ENCODE data around the gene ARHGEF35.
"Not testable (repeated sequence)": the region's sequence is repeated elsewhere in the genome, so short reads cannot be mapped to it uniquely, and the experiment has no call there.

DNA sequence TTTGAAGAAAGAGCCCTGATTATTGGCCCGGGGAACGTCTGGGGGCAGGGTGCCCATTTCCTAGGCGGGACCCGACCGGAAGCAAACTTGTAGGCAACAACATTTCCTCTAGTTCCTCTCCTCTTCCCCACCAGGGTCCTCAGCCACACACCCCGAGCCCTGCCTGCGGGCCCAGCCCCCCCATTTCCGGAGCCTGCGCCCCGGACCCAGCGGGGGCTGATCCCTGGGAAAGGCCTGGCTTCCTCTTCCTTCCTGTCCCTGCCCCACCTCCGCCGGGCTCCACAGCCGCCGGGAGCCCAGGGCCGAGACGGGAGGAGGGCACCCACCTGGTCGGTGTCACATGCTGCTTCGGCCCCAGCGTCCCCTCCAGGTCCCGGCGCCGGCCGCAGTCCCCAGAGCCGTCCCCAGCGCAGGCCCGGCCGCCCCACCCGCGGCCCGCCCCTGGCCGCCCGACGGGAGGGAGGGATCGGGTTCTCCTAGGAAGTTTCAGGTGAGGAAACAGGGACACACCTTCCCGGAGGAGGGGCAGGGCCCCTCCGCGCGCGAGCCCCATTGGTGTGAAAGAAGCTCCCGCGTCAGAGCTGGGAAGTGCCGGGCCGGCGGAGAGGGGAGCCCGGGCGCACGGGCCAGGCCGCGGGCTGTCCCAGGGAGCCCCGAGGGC is at the start of gene ARHGEF35:
- TF ChIP-seq, protein P1, sequence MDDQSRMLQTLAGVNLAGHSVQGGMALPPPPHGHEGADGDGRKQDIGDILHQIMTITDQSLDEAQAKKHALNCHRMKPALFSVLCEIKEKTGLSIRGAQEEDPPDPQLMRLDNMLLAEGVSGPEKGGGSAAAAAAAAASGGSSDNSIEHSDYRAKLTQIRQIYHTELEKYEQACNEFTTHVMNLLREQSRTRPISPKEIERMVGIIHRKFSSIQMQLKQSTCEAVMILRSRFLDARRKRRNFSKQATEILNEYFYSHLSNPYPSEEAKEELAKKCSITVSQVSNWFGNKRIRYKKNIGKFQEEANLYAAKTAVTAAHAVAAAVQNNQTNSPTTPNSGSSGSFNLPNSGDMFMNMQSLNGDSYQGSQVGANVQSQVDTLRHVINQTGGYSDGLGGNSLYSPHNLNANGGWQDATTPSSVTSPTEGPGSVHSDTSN (IDR thresholded peaks at IDR 0.05) = not testable (repeated sequence)
- not testable (repeated sequence) for TF ChIP-seq TCF12 (IDR thresholded peaks at IDR 0.05); GABPA (IDR thresholded peaks at IDR 0.05; ENCODE audit: low read depth); MEF2A (IDR thresholded peaks at IDR 0.05; ENCODE audit: borderline replicate concordance, low read depth); POLR2AphosphoS5 (IDR thresholded peaks at IDR 0.05; ENCODE audit: low read depth, low read length); RFX5 (IDR thresholded peaks at IDR 0.05; ENCODE audit: low read length); EZH2phosphoT487 (IDR thresholded peaks at IDR 0.05; ENCODE audit: borderline replicate concordance, low read depth)
- TF ChIP-seq, protein P2, sequence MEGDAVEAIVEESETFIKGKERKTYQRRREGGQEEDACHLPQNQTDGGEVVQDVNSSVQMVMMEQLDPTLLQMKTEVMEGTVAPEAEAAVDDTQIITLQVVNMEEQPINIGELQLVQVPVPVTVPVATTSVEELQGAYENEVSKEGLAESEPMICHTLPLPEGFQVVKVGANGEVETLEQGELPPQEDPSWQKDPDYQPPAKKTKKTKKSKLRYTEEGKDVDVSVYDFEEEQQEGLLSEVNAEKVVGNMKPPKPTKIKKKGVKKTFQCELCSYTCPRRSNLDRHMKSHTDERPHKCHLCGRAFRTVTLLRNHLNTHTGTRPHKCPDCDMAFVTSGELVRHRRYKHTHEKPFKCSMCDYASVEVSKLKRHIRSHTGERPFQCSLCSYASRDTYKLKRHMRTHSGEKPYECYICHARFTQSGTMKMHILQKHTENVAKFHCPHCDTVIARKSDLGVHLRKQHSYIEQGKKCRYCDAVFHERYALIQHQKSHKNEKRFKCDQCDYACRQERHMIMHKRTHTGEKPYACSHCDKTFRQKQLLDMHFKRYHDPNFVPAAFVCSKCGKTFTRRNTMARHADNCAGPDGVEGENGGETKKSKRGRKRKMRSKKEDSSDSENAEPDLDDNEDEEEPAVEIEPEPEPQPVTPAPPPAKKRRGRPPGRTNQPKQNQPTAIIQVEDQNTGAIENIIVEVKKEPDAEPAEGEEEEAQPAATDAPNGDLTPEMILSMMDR (IDR thresholded peaks at IDR 0.05) = not testable (repeated sequence)
- TF ChIP-seq, protein P3, sequence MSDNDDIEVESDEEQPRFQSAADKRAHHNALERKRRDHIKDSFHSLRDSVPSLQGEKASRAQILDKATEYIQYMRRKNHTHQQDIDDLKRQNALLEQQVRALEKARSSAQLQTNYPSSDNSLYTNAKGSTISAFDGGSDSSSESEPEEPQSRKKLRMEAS (IDR thresholded peaks at IDR 0.05; ENCODE audit: low read depth) = not testable (repeated sequence)
